OCI-M2 (cell line): ENCODE data around the gene MYRIP.
"Not testable (repeated sequence)": the region's sequence is repeated elsewhere in the genome, so short reads cannot be mapped to it uniquely, and the experiment has no call there.

Experiments
- DNase-seq: peaks from one replicate; lab custom pipeline; 2025; ENCODE audit not compliant: unreplicated experiment; lab: John Stamatoyannopoulos, UW

The MYRIP gene

DNA sequence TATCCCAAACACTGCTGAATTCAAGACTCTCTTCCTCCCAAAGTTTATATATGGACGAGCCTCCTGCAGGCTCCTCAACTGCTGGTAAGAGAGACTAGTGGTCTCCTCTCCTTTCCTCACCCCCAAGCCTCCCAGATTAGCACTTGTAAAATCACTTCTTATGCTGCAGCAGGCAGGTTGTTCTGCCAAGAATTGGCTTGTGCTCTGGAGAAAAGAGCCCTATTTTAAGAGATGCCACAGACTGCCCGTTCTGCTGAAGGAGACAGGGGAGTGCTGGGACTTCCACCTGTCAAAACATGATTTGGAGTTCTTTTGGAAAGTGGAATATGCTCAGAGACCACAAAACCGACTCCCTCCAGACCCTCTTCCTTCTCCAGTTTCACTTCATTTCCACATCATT, 269.2 kb downstream of the MYRIP start:
- DNase-seq, result no peak

DNA sequence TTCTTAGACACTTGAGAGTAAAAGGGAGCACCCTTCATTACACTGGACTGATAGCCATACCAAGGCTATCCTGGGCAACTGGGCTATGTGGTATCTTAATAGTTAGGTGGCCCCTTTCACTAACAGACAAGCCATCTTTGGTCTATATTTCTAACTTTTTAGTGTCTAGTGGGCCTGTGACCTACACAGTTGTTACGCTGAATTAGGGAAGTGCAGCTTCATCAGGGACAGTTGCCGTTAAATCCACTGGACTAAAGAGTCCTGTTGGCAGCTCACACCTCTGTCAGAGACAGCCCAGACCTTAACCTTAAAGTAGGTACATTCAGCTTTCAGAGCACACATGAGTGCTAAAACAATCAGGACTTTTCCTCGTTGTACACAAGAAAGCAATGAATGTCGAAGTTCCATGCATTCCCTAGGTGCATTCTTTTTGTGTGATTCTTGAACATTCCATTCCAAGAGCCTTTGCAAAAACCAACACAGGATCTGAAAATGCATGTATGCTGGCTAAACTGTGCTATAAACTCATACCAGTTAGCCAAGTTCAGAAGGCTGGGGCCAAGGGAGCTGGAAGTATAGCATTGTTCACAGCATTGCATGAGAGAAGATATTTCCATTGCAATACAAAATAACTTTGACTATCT, 269.9 kb downstream of the MYRIP start:
- DNase-seq, result no peak

- DNase-seq, result no peak
These were observed 270.4 kb downstream of the MYRIP start for GRCh38 chr3:40079847-40080240.

DNA sequence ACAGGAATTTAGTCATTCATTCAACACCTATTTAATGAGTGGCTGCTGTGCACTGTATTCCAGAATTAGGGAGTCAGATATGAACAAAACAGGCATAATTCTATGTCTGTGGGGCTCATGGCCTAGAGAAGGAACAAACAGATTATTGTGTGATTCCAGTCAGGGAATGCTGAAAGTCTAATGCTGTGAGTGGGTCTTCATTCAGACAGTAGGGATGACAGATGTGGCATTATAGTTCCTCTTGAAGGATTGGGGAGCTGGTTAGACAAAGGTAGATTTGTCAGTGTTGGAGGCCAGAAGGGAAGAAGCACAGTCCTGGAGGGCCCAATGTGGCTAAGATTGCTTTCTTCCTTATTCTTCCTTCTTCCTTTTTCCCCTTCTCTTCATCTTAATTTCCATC, 273.7 kb downstream of the MYRIP start:
- DNase-seq, result no peak

DNA sequence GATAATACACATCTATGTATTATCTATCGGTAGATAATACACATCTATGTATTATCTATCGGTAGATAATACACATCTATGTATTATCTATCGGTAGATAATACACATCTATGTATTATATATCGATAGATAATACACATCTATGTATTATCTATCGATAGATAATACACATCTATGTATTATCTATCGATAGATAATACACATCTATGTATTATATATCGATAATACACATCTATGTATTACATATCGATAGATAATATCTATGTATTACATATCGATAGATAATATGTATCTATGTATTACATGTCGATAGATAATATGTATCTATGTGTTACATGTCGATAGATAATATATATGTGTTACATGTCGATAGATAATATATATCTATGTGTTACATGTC, 275.0 kb downstream of the MYRIP start:
- DNase-seq, result not testable (repeated sequence)

- DNase-seq, result no peak
These were observed 277.8 kb downstream of the MYRIP start for GRCh38 chr3:40086890-40087883.

DNA sequence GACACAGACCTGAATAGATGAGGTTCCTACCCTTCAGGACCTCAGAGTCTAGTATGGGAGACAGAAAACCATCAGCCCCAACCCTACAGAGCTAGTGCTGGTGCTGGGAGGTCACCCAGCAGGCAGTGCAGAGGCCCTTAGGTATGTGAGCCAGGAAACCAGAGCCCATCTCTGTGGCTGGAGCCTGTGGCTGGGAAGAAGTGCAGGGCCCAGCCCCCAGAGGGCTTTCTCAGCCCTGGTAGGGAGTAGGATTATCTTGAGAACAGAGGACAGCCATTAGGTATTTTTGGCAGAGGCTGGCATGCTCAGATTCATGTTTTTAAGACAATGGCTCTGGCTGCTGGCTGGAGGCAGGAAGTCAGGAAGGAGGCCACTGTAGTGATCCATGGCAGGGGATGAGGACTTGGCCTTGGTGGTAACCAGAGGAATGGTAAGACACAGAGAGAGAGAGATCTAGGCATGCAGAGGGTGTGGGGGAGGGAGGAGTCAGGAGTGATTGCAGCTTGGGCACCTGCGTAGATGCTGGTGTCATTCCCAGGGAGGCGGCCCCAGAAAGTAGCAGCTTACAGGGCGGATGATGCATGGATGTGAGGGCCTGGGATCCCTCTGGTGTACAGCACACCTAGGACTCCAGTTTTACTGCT, 279.2 kb downstream of the MYRIP start:
- DNase-seq, result no peak

GRCh38 chr3:40096661-40097111, 287.3 kb downstream of the MYRIP start:
- no peak for DNase-seq

- no peak for DNase-seq
These were observed 288.0 kb downstream of the MYRIP start for GRCh38 chr3:40097131-40098117.

DNA sequence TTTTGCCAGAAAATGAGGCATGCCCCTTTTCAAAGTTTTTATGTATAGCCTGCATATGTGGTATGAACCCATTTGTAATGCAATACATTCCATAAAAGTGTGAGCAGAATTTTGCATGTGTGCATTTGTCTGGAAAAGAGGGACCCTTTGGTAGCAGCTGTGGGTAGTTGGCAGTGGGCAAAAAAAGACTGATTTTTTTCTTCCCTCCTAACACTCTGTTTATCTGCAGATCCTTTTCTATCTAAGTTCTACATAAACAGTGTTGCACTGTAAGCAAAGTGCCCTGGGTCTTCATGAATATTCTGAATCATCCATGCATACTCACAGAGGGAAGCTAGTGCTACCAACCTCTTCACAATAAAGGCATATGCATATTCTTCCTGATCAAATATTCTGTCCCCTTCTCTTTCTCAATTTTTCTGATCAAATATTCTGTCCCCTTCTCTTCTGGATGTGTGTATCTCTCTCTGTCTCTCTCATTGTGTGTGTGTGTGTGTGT, 288.9 kb downstream of the MYRIP start:
- no peak for DNase-seq

DNA sequence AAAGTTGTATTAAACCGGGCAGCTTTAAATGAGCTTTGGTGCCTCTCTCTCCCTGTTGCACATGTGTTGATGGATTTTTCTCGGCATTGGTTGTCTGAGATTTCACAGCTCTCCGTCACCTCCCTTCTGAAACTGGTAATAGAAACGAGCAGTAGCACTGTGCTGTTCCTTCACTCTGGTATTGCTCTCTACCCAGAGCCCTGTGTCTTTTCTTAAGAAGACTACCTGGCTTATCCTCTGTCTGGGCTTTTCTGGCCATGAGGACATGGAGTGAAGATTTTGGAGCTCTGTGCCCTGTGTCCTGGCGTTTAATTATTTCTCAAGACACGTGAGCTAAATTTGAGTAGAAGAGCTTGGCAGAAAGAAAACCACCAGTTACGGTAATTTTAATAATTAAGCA, 290.5 kb downstream of the MYRIP start:
- no peak for DNase-seq

DNA sequence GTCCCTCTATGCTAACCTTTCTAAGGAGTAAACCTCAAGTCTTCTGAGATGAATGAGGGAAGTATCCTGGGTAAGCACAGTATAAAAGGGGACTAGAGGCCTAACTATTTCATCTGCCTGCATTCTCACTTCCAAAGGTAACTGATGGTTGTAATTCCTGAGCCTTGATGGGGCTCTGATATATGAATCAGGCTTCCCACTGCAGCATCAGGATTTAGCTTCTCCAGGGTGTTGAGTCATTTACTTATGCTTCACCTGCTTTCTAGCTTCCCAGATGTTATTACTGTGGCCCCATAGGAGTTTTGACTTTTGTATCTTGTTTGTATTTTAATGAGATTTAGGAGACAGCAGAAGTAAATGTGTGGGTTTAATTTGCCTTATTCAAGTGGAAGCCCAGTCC, 292.8 kb downstream of the MYRIP start:
- DNase-seq, result no peak

- no peak for DNase-seq
These were observed 294.4 kb downstream of the MYRIP start for GRCh38 chr3:40103829-40104228.

DNA sequence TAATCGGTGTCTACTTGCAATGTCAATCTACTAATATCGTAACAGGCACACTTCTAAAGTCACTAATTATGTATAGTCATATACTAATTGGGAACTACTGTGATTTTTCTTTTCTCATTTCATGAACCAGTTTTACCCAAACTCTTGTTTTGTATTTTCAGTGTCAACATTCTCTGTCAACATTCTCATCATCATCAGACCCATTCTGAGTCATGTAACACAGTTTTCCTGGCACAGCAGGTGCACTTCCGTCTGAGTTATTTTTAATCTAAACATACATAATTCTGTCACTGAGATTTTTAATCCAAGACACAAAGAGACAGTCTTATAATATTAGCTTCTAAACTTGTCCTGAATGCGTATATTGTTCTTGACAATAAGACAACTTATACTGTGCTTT, 295.0 kb downstream of the MYRIP start:
- no peak for DNase-seq

DNA sequence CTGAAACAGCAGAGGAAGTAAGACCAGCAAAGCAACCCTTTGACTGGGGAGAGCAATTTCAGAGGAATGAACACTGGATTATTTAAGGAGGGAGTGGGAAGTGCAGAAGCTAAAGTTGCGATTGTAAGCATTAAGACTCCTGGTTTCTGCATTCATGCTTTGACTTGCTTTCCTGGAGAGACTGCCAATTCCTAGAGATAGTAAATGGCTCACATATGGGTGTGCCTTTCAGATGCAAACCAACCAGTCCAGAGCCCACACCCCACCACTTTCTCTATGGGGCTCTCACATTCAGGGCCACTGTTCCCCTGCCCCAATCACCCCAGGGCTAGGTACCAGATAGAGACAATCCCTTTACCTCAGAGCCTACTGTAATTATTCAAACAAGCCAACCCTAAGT, 299.2 kb downstream of the MYRIP start:
- DNase-seq, result no peak

DNA sequence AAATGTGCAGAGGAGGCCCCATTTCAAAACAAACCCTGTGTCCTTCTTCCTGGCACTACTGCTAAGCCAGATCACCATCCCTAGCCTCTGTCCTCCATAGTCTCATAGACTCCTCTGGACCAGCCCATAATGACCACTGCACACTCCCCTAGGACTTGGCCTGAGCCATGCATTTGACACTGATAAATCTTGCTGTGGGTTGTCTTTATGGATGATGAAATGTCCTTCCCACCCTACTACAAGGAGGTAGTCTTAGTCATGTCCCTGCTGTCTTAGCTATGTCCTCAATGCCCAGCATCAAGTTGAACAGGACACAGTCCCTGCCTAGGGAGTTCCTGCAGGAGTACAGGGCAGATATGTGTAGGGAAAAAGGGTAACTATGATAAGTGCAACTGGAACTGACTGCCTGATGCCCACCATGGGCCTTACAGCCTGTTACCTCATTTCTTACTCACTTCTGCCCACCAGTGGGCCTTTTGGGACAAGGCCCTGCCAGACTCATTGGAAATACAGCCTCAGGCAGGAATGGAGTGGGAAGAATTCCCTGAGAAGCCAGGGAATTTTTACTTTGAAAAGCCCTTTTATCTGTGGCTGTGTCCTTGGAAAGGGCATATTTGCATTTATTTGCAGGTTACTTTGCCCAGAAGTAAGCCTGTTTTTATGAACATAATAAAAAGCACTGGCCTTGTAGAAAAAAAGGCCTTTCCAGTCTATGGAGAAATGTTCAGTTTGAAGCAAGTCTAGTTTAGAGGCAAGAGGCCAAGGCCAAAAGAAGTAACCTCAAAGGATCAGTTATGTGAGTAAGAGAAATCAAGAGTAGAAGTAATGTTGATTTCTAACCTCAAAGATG, 300.5 kb downstream of the MYRIP start:
- no peak for DNase-seq

DNA sequence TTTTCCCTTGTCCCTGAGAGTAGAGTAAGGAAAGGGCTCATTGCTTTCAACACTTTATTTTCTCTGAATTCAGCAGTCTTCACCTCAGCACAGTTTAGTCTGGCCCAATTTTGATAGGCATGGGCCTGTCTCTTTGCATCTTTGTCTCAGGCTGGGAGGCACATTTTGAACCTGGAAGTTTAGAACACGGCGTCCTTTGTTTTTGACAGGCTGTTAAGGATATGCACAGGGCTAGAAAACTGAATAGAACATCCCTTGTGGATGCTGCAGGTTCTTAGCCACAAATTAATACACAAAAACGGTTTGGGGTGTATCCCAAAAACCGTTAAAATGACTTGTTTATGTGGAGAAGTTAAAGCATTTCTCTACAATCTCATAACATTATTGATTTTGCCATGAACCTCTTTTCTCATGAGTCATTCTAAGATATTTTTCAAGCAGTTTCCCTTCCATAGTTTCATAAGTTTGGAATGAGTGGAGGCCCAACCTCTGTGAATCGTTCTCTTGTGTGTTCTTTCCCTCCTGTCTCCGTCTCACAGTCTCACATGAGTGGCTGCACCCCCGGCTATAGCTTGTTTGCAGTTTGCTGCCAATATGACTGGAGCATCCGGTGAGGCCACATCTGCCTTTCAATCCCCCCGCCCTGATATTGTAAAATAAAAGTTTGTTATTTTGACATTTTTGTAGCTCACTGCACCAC, 307.2 kb downstream of the MYRIP start:
- DNase-seq, result no peak

DNA sequence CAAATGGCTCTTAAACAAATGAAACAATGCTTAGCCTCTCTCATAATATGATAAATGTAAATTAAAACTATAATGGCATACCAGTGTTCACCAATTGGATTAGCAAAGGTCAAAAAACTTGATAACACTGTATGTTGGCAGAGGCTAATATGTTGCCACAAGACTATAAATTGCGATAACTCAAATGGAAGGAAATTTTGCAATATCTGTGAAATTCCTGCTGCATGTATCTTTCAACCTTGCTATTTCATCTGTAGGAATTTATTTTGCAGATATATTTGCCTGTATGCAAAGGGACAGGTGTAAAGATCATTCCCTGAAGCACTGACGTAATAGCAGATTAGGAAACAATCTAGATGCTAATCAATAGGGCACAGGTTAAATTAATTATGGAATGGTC, 308.7 kb downstream of the MYRIP start:
- no peak for DNase-seq
